Epithelial cell of esophagus (primary cell): Measurements from ENCODE around the gene CTNNAL1.
"Not testable (repeated sequence)": the region's sequence is repeated elsewhere in the genome, so short reads cannot be mapped to it uniquely, and the experiment has no call there.

Experiments used
- DNase-seq: peaks from one replicate; pipeline ENCODE4 v3.0.0; 2010; ENCODE audit warnings: low read depth
- H3K4me3 ChIP-seq: 2 replicates; pipeline ENCODE4 v1.5.1; 2011; ENCODE audit warnings: mild to moderate bottlenecking, low read length, control low read depth
- TF ChIP-seq, protein P1 (sequence below): IDR thresholded peaks from 2 replicates; pipeline ENCODE4 v1.5.1; 2011; ENCODE audit warnings: low read depth, mild to moderate bottlenecking, low read length, control low read depth, inconsistent platforms; ENCODE audit not compliant: insufficient read depth; ENCODE audit errors: missing control alignments

CTNNAL1 gene

DNA sequence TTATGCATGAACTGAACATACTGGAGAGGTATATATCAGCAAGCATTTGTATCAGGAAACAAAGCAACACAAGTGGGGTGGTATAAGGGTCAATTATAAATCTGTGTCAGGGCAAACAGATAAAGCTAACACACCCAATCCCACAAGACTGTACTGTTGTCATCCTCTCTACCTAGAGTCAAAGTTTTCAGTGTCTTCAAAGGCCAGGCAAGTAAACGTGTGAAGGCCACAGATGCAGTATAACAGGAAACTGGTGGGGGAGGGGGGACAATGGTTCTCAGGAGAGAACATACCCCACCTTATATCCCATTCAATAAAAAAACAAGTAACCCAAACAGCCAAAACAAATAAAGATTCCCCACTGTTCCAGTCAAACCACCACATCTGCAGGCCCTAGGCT is 101.5 kb downstream of the CTNNAL1 start:
- no peak overlapping the region for H3K4me3 ChIP-seq
- TF ChIP-seq, protein P1, sequence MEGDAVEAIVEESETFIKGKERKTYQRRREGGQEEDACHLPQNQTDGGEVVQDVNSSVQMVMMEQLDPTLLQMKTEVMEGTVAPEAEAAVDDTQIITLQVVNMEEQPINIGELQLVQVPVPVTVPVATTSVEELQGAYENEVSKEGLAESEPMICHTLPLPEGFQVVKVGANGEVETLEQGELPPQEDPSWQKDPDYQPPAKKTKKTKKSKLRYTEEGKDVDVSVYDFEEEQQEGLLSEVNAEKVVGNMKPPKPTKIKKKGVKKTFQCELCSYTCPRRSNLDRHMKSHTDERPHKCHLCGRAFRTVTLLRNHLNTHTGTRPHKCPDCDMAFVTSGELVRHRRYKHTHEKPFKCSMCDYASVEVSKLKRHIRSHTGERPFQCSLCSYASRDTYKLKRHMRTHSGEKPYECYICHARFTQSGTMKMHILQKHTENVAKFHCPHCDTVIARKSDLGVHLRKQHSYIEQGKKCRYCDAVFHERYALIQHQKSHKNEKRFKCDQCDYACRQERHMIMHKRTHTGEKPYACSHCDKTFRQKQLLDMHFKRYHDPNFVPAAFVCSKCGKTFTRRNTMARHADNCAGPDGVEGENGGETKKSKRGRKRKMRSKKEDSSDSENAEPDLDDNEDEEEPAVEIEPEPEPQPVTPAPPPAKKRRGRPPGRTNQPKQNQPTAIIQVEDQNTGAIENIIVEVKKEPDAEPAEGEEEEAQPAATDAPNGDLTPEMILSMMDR: no peak
- no peak for DNase-seq

DNA sequence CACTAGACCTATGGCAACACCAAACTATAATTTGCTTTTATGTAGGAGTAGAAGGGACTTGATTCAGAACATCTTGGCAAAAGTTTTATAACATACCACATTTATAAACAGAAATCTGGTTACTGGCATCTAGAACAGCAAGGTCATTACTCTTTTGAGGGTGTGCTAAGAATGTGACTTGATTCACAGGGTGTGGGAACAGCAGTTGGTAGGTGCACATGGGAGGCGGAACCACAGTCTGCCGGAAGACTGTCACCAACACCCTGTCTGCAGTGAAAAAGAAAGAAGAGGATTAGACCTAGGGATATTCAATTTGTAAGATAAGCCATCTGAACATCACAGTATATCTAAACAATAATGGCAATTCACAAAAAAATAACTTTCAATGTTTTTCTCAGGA is 102.4 kb downstream of the CTNNAL1 start:
- no peak for DNase-seq
- TF ChIP-seq, protein P1: no peak

DNA sequence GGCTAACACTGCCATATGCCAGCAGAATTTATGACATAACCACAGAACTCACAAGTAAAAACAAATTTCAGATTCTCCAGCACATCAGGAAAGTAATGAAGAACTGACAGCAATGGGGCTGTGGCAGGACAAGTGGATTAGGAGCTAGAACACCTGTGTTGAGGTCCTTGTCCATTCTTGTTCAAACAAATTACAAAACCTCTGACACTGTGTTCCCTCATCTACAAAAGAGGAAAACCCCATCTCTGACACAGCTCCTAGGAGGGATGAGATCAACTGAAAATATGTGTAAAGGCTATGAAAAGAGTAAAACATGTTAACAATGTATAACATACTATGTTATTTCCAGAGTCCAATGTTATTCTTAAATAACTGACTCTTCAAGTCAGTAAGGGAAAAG is 102.9 kb downstream of the CTNNAL1 start:
- TF ChIP-seq, protein P1: no peak
- DNase-seq: peak; percentile 6

More for the DNA sequence above, 102.4 kb downstream of the CTNNAL1 start:
- H3K4me3 ChIP-seq: no peak overlapping the region

DNA sequence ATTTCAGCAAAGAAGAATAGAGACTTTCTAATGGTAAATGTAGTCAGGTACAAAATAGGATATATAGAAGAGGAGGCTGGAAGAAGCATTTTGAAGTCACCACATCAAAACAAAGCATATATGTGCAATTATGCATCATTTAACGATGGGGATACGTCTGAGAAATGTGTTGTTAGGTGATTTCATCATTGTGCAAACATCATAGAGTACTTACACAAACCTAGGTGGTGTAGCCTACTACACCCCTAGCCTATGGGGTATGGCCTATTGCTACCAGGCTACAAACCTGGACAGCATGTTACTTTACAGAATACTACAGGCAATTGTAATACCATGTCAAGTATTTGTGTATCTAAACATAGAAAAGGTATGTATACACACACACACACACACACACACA is 107.8 kb downstream of the CTNNAL1 start:
- DNase-seq: no peak
- TF ChIP-seq, protein P1: no peak
- no peak overlapping the region for H3K4me3 ChIP-seq

More for the DNA sequence above, 102.9 kb downstream of the CTNNAL1 start:
- H3K4me3 ChIP-seq: no peak overlapping the region

DNA sequence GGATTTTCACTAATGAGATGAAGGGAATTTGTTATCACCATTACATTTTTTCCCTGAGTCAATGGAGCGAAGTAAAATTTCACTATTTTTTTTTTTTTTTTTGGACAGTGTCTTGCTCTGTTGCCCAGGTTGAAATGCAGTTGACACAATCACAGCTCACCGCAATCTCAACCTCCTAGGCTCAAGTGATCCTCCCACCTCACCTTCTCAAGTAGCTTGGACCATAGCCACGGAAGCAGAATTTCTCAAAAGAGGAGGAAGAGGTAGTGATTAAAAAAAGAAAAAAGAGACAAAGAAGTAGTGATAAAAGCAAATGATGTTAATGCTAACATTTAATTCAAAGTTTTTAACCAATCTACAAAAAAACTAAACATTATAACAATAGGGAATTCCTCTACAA is 109.1 kb downstream of the CTNNAL1 start:
- no peak for DNase-seq
- TF ChIP-seq, protein P1: no peak
- no peak overlapping the region for H3K4me3 ChIP-seq

DNA sequence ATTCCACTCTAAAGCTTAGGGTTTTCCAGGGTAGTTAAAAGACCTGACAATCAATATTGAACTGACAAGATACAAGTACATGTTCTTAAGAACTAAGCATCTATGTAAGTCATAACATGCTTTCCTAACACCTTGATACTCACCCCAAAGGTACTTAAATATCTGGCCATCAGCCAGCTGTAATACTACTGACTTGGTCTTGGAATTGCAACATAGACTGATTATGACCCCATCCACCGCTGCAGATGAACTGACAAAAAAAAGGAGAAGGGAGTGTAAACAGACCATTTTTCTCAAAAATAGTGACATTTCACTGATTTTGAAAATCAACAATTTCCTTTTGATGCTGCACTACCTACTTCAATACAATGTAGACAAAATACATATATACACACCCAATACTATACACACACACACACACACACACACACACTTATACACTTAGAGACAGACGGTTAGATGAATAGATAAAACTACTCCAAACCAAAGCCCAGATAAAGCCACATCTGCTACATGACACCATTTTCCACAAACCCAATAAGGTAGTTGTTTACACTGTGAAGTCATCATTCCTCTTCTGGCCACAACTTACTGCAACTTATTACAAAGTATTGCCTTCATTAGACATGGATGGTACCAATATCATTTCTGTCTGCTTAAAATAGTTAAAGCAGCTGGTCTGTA is 109.7 kb downstream of the CTNNAL1 start:
- no peak overlapping the region for H3K4me3 ChIP-seq
- TF ChIP-seq, protein P1: no peak
- DNase-seq: peak; percentile 41

DNA sequence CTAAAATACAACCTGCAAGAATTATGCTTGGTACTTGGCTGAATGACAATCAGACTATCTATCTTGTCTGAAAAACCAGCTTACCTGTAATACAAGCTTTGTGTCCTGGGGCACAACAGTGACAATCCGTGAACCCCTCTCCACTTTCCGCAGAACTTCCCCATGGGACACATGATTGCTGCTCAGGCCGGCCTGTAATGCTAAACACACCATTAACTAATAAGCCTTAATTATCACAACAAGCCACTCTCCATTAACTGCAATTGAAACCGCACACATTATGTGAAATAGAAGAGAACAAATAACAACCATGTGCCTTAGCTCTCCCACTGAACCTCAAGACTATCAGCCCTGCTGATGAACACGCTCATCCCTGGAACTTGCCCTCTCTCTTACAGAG is 113.1 kb downstream of the CTNNAL1 start:
- H3K4me3 ChIP-seq: no peak overlapping the region
- DNase-seq: no peak
- TF ChIP-seq, protein P1: no peak

DNA sequence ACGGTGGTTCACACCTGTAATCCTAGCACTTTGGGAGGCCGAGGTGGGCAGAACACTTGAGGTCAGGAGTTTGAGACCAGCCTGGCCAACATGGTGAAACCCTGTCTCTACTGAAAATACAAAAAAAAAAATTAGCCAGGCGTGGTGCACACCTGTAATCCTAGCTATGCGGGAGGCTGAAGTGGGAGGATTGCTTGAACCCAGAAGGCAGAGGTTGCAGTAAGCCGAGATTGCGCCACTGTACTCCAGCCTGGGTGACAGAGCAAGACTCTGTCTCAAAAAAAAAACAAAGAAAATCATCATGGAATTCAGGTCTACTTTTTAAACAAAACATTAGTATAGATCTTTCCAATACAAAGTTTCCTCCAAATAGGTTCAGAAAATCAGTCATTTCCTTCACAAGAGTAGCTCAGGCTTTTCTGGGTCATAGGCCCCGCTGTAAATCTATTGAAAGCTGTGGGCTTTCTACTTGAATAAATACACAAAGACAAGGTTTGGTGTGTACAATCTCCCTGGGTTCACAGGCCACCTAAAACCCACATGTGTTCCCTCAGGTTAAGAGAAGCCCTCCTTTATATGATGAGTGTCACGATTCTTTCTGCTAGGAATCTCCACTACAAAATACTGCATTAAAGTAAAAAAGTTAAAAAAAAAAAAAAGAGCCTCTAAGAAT is 114.1 kb downstream of the CTNNAL1 start:
- not testable (repeated sequence) for DNase-seq, H3K4me3 ChIP-seq
